ENCODE results near the gene USP35.

The USP35 gene

GRCh38 chr11:78241475-78241874 is 52.8 kb downstream of the USP35 start:
- DNase-seq: no peak

- no peak for DNase-seq
Observed at GRCh38 chr11:78244080-78244479, 55.4 kb downstream of the USP35 start.

GRCh38 chr11:78244546-78245255 is 56.0 kb downstream of the USP35 start:
- peak; percentile 56 for DNase-seq

- DNase-seq: no peak
Observed at GRCh38 chr11:78248191-78248590, 59.5 kb downstream of the USP35 start.

- DNase-seq: no peak
Observed at GRCh38 chr11:78248903-78249302, 60.2 kb downstream of the USP35 start.

DNA sequence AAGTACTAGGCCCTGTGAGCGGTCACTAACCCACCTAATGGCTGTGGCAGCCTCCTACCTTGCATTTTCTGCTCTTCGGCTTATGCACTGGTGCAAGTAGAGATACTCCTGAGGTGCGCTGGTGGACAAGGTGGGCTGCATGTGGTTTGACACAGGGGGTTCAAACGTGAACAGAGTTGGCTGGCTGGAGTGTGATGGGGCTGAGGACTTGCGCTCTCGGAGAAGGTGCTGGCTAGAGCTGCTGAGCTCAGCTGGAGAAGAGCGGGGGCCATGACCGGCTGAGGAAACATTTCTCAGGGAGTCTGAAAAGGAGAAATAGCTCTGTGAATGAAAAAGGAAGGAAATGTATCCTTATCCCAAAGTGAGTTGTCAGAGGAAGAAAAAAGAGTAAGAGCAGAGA is 61.4 kb downstream of the USP35 start:
- no peak for DNase-seq

DNA sequence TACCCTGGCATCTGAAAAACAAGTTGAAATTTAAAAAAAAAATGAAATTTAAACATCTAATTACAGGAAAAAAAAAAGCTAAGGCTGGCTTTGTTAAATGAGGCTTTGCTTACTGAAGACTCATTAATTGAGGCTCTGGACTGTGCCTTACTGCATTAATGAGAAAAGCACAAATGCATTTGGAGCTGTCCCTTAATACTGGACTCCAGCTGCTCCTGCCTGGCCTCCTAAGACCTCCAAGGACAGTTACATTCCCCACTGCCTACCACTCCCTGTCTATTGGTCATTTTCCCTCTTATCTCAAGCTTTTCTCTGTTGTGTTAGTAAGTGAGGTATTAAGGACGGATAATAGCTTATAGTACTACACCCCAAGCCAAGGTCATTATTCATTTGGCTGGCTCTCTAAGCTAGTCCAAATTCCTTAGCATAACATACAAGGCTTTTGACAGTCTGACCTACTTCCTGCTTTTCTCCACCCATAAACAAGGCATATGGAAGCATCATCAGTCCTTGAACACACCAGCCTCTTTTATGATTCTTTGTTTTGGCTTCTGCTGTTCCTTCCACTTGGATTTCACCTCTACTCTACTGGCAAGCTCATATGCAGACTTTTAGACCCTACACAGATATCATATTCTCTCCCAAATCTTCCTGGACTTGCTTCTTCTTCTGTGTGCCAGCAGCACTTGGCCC is 62.5 kb downstream of the USP35 start:
- DNase-seq: no peak

DNA sequence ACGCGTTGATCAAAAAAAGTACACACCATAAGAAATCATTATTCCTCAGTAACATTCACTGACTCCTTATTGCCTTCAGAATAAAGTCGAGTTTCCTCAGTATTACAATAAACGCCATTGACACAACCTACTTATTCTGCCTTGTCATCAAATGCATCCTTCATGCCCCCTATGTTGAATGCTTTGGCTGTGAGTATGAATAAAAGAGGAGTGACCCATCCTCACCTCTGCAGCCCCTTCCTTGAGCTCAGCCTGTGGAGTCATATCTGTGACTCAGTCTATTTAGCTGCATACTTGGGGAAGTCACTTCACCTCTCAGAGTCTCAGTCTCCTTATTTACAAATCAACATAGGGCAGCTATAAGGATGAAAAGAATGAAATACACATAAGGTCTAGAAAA is 65.1 kb downstream of the USP35 start:
- no peak for DNase-seq

GRCh38 chr11:78254268-78254667 is 65.5 kb downstream of the USP35 start:
- no peak for DNase-seq

- no peak for DNase-seq
Observed at GRCh38 chr11:78255919-78256318, 67.2 kb downstream of the USP35 start.

GRCh38 chr11:78256962-78257361 is 68.2 kb downstream of the USP35 start:
- DNase-seq: peak; percentile 72

GRCh38 chr11:78257654-78258053 is 68.9 kb downstream of the USP35 start:
- no peak for DNase-seq

DNA sequence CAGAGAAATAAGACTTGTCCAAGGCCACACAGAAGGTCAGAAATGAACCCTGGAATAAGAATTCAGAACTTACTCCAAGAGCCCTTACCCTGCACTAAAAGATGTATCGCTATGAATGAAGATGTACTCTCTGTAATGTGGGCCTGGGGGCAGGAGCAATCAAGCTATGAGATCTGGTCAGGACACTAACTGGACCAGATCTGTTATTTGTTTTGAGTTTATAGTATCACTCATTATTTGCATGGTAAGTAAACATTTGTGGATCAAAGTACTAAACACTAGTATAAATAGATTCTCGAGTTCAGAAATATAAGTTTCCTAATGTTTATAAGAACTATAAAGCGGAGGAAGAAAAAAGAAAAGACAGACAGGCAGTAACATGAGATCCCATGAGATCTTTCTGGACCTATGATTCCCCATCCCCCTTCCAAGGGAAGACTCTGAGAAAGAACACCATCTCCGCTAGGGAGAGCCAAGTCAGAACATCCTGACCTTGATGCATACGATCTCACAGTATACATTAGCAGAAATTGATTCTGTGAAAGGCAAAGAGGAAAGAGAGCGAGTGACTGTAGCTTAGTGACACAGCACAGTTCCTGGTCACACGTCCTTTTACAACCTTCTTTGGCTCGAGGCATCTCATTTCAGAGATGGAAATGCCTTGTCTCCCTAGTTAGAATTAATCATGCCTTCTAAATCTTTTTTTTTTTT is 71.2 kb downstream of the USP35 start:
- DNase-seq: no peak

DNA sequence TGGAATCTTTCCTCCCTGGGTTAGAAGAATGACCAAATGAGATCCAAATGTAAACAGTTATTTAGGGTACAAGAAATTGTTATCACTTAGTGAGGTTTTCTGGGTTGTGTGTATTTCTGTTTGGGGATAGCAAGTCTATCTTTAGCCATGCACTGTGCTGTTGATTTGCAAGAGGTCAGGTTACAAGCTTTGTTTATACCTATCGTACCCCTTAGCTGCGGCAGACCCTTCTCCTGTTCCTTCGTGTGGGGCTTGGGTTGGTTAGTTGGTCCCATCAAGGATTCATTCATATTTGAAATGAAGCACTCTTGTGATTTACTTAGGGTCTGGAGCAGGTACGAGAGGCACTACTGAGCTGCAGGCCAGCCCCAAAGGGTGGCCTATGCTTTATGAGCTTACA is 72.6 kb downstream of the USP35 start:
- no peak for DNase-seq

DNA sequence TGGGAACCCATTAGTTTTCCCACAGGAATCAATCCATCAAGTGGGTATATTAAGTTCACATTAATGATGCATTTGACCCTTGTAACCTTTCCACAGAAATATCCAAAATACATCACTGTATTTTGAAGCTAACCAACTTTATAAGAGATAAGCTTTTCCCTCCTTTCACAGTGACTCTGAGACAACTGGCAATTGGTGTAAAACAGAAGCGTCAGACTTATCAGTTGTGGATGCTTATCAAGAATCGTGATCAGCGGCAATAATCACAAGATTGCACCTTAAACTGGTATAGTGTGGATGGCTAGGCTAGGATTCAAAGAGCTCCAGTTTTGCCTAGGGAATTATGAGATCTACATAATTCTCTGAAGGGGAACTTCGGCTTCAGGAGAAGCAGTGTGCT is 73.1 kb downstream of the USP35 start:
- DNase-seq: peak; percentile 34

DNA sequence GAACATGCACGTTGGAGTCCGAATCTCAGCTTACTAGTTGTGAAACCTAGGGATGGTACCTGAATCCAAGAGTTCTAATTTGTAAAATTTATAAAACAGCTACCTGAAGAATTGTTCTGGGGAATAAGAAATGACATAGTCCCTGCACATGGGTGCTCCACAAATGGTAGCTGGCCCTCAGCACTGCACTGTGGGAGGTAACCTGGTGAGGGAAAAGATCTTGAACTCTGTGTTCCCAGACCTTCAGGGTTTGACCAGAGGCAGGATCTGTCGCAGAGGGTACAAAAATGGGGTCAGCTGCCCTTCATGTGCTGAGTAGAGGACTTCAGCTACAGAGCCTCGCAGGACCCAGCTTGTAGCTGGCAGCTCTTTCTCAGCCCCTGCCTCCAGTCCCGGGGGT is 73.5 kb downstream of the USP35 start:
- DNase-seq: no peak

- no peak for DNase-seq
Observed at GRCh38 chr11:78262691-78263090, 74.0 kb downstream of the USP35 start.
